Measurements from ENCODE around the gene GSTA2.
"Not testable (repeated sequence)": the region's sequence is repeated elsewhere in the genome, so short reads cannot be mapped to it uniquely, and the experiment has no call there.

GRCh38 chr6:52776711-52777351 is 13.6 kb upstream of the GSTA2 start:
- TF ChIP-seq CTCF, EZH2phosphoT487, EZH2 (IDR thresholded peaks at IDR 0.05): not testable (repeated sequence)

Measured in neural progenitor cell (in vitro differentiated cells).